Measurements from ENCODE around the gene RETSAT.

DNA sequence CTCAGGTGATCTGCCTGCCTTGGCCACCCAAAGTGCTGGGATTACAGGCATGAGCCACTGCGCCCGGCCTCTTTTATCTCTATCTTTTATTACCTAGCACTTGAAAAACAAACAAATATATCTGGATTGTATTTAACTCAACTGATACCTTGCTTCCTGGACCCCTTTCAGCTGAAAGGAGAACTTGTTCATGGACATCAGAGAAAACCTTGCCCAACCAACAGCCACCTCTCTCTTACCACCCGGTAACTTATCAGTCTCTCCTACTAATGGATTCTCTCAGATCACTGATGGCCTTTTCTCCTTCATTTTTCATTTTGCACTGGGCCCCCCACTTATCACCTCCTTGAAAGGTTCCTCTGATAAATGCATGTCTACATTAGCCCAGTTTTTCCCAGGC is 6.7 kb downstream of the RETSAT start:
- TF ChIP-seq, protein P1, sequence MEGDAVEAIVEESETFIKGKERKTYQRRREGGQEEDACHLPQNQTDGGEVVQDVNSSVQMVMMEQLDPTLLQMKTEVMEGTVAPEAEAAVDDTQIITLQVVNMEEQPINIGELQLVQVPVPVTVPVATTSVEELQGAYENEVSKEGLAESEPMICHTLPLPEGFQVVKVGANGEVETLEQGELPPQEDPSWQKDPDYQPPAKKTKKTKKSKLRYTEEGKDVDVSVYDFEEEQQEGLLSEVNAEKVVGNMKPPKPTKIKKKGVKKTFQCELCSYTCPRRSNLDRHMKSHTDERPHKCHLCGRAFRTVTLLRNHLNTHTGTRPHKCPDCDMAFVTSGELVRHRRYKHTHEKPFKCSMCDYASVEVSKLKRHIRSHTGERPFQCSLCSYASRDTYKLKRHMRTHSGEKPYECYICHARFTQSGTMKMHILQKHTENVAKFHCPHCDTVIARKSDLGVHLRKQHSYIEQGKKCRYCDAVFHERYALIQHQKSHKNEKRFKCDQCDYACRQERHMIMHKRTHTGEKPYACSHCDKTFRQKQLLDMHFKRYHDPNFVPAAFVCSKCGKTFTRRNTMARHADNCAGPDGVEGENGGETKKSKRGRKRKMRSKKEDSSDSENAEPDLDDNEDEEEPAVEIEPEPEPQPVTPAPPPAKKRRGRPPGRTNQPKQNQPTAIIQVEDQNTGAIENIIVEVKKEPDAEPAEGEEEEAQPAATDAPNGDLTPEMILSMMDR (conservative IDR thresholded peaks at IDR 0.05; ENCODE audit: low read length): no peak
- TF ChIP-seq EZH2phosphoT487 (IDR thresholded peaks at IDR 0.05; ENCODE audit: borderline replicate concordance): no peak

Measured in Loucy (cell line).